GM21576 (cell line): Measurements from ENCODE around the gene PLA2G15.
"Not testable (repeated sequence)": the region's sequence is repeated elsewhere in the genome, so short reads cannot be mapped to it uniquely, and the experiment has no call there.

Experiments
- ATAC-seq: cut with Tn5 transposase; IDR thresholded peaks from one replicate; pipeline ENCODE4 v1.9.1; 2021; ENCODE audit warnings: mild to moderate bottlenecking, moderate library complexity; ENCODE audit not compliant: unreplicated experiment

Gene PLA2G15

DNA sequence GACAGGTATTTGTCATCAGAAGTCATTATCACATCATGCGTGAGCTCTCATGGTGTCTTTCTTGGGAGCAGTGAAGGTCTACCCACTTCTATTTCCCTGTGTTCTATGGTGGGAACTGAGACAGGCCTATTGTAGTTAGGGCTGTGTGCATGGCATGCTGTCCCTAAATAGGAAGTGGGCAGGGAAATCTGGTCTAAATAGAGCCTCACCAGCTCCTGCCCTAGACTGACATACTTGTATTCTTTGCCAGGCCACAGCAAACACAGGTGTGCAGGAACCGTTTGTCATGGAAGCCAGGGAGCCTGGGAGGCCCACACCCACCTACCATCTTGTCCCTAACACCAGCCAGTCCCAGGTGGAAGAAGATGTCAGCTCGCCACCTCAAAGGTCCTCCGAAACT, 29.3 kb downstream of the PLA2G15 start:
- no peak for ATAC-seq

DNA sequence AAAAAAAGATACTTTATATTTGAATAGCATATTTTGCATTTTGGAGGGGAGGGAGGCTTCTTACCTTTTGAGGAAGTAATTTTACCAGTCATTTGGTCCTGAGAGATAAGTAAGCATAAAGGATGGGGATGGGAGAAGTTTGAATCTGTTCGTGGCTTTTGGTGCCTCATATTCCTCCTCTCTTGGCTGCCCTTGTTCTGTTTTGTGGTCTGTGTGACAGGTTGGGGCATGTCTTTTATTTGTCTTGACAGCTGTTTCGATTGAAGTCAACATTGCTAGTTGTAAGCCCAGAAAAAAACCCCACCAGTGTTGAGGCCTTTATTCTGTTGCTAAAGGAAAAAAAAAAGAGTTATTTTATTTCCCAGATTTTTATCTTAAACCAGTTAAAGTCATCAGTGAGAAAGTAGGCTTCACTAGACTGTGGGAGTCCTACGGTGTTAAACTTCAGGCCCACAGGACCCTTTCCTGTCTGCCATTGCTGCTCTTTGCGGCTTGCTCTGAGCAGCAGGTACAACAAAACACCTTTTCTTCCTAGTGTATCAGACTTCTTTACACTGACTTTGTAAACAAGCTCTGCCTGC, 30.5 kb downstream of the PLA2G15 start:
- no peak for ATAC-seq

DNA sequence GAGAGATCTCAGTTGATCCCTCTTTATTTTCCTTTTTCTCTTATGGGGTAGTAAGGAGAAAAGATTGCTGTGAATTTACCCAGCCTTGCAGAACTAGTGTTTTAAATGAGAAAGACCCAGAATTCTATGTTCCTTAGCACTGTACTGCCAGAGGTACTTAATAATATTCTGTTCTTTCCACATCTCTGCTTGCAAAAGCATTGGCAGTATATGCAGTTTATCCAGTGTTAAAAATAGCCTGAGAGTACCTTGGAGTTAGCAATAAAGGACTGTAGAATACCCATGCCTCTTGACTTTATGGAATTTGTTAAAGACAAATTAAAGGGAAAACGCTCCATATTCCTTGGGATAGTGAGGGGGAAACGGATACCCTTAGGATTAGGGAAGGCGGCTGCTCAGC, 31.1 kb downstream of the PLA2G15 start:
- no peak for ATAC-seq

DNA sequence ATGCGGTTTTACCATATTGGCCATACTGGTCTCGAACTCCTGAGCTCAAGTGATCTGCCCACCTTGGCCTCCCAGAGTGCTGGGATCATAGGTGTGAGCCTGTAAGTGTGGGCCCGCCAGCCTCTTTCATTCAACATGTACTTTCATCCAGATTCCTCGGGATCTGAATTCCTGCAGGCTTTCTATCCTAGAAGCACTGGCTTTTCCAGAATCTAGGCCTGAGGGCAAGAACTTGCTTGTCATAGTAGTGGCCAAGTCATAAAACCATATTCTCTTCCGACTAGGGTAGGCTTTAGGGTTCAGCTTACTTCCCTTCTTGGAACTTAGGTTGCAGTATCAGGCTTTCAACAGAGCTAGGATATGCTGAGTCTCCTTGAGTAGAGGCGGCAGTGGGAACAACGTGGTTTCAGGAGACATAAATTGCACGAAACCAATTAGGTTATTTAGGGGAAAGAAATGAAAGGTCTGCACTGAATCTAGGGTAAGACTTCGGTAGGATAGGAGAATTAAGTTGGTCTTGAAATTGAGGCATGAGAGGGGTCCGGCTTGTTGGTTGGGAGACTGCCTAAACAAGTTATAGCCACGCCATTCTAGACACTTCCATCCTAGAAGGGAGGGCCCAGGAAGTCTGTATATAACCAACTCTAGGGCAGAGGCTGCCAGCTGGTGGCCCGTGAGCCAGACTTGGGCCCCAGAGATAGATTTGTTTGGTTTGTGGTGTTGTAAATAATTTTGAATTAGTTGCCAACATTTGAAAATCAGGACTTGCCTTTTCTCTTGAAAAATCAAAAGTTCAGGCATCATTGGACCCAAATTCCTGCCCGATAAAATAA, 34.8 kb downstream of the PLA2G15 start:
- ATAC-seq: no peak

DNA sequence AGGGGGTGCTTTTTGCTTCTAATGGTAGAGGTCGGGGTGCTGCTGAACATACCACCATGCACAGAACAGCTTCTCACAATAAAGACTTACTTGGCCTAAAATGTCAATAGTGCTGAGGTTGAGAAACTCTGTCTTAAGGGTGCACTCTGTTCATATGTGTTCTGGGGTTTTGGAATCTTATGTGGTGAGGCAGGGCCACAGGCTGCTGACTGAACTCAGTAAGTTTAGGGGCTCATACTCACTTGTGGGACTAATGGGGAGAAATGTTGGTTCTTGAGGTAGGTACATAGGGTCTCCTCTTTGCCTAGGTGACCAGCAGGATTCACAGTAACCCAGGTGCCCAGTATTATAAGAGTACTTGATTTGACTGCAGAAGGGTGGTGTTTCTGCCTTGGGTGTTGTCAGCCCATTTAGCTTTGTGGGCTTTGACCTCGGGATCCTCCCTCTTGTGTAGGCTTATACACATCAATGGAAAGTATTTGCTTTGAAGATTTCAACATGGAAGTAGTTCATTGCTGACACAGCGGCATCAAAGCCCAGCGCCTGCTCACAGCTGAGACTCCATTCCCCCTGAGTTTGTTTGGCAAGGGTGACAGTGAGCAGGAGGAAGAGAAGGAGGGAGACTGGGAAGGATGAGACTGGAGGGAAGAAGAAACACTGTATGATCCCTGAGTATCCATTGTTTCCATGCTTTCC, 36.3 kb downstream of the PLA2G15 start:
- no peak for ATAC-seq

DNA sequence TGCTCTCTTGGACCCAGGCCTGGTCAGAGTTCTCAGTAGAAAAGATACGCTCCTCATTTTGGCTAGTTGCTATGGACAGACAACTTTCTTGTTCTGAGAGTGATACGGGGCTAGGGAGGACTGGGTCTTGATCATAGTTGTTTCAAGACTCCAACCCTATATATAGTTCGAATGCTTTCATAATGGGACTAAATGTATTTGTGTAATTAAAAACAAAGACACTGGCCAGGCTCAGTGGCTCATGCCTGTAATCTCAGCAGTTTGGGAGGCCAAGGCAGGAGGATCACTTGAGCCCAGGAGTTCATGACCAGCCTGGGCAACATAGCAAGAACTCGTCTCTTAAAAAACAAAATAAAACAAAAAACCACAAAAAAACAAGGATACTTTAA, 36.9 kb downstream of the PLA2G15 start:
- no peak for ATAC-seq

DNA sequence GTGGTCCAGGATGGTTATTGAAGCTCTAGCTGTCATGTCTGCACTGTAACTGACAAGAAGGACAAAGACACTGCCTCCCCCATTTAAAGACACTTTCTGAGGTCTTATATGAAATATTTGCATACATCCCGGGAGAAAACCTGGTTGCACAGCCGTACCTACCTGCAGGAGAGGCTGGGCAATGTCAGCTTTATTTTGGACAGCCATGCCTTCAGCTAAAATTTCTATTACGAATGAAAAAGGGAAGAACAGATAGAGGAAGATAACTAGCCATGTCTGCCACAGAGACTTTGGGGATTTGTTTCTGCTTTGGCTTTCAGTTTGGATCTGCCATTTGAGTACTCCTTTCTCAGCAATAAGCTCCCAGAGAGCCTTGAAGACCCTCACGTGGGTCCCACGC, 38.2 kb downstream of the PLA2G15 start:
- ATAC-seq: no peak

DNA sequence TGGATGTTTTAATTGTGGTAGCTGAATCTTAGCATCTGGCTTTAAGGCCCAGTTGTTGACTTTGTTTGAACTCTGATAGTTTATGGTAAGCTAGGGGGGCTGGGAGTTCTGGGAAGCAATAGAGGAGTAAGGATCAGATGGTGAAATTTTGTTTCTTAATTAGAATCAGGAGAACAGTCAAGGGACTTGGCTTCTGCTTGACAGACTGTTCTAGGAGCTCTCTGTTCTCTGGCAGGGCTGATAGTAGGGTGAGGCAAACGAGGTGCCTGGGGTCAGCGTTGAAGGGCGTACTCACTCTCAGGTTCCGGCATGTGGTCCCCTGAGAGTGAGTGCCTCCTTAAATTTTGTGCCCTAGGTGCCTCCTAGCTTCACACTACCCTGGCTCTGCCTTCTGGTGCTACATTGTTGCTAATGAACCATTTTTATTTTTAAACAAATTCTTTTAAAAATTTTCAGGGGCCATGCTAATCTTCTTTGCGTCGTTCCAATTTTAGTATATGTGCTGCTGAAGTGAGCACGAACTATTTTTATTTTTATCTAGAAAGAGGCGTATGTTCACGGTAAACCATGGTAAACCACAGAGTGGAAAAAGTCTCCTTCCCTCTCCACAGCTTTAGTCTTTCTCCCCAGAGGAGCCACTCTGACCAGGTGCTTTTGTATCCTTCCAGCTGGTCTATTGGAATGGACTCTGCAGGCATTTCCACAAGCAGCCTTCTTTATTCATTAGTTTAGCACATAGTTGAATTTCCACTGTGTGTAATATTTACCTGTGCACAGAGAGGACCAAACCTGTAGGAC, 38.8 kb downstream of the PLA2G15 start:
- ATAC-seq: peak; percentile 30

DNA sequence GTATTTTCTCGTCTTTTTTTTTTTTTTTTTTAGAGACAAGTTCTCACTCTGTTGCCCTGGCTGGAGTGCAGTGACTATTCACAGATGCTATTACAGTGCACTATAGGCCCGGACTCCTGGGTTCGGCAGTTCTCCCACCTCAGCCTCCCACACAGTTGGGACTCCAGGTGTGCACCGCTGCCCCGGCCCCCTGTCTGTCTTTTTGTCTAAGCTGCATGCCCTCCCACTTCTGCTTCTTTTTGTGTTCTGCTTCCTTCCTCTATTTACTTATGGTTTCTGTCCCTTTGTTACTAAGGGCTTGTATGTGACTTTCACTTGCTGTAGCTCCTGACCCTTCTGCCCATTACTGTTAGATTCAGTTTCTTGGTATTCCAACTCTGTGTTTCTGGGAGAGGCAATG, 39.7 kb downstream of the PLA2G15 start:
- peak; percentile 46 for ATAC-seq

DNA sequence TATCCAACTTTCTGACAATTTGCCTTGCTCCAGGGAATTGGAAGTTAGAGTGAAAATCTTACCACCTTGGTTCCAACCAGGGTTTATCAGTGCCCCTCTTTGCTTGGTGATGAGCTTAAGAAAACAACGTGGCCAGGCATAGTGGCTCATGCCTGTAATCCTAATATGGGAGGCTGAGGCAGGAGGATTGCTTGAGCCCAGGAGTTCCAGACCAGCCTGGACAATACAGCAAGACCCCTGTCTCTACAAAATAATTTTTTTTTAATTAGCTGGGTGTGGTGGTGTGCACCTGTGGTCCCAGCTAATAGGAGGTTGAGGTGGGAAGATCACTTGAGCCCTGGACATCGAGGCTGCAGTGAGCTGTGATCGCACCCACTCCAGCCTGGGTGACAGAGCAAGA, 40.5 kb downstream of the PLA2G15 start:
- ATAC-seq: no peak

DNA sequence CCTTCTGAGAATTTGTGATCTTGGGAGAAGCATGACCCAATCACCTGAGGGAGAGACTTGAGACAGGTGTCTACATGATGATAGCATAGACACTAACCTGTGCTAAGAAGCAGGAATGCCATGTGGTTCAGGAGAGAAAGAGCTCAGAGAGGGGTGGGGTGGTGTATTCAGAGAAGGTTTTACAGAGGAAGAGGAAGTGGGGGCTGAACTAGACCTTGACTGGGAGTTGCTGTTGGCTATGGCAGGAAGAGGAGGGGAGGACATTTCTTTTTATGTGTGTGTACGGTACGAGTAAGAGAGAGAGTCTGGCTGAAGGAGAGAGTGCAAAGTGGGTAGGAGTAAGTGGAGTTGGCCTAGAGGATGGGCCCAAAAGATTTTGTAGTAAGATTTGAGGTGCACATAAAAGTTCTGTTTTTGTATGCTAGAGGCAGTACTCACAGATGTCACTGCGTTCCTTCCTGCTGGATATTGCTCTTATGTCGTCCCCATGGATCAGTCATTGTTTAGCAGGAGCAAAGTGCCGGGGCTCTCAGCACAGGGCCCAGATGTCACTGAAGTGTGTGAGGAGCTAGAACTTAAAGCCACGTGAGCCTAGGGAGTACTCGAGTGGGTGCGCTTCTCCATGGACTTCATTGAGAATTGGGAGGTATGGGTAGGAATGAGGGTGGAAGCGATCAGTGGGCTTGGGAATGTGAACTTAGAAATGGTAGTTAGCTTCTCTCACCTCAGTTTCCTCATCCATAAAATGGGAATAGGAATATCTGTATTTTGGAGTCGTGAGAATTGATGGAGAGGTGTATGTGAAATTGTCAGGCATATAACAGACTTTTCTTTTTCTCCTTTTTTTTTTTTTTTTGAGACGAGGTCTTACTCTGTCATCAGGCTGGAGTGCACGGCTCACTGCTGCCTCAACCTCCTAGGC, 41.2 kb downstream of the PLA2G15 start:
- no peak for ATAC-seq

DNA sequence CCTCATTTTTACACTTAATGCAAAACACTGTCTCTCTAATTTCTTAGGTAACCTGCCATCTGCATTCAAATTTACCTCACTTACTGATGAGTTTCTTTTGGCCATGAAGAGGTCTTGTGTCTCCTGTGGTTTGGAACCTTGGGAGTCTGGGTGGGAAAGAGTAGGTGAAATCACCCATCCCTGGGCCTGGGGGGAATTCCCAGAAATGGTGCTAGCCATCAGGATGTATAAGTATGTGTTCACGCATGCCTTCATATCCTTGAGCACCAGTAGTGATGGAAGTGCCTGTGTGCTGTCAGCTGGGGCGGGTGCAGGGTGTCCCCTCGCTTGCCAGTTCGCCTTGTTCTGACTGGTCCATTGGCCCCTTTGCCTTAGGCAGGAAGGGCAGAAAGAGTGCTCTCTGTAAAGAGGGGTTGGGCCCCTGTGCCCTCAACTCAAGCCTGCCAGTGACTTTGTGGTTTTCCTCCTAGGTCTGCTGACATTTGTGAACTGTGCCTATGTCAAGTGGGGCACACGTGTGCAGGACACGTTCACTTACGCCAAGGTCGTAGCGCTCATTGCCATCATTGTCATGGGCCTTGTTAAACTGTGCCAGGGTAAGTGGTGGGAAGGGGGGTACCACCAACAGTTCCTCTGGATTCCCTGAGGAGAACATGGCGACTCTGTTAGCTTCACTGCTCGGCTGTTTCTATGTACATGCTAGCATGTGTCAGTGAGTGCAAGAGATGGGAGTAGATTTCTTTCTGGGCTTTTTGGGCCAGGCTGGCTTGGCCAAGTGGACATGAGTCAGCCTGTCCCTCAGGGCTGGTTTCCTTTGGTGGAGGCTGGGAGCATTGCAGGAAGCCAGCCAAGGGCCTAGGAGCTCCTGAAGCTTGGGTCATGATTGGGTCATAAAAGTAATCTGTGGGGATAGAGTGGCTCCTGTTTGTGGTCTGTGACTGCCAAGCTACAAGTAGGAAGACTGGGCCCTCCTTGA, 42.4 kb downstream of the PLA2G15 start:
- ATAC-seq: no peak

DNA sequence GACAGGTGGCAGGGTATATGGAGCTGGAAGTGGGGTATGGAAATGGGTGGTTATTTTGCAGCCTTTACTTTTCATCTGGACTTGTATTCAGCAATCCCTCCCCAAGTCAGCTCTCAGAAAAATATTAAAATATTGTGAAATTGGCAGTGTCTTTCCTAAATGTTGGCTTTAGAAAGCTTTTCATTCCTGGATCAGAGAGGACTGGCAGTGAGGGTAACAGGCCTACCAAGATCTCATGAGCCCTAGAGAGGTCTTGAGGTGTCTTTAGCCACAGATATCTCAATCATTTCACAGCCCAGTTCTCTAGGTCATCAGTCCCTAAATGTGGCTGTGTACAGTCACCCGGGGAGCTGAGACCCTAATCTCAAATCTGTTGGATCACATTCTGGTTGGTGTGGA, 43.1 kb downstream of the PLA2G15 start:
- ATAC-seq: no peak

DNA sequence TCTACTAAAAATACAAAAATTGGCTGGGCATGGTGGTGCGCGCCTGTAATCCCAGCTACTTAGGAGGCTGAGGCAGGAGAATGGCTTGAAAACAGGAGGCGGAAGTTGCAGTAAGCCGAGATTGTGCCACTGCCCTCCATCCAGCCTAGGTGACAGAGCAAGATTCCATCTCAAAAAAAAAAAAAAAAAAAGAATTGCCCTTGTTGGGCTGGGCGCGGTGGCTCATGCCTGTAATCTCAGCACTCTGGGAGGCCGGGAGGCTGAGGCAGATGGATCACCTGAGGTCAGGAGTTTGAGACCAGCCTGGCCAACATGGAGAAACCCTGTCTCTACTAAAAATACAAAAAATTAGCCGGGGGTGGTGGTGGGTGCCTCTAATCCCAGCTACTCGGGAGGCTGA, 43.6 kb downstream of the PLA2G15 start:
- not testable (repeated sequence) for ATAC-seq

DNA sequence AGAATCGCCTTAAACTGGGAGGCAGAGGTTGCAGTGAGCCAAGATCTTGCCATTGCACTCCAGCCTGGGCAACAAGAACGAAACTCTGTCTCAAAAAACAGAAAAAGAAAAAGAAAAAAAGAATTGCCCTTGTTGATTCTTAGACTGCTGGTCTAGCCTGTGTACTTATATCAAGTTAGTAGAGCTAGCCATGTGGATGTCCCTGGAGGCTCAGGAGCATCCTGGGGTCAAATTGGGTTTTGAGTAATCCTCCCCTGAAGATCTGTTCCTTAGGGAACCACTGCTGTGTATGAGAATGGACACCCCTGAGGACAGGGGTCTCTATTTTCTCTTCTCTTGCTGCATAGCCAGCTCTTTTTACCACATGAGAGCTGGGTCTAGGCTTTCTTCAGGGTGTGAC, 44.0 kb downstream of the PLA2G15 start:
- ATAC-seq: no peak

DNA sequence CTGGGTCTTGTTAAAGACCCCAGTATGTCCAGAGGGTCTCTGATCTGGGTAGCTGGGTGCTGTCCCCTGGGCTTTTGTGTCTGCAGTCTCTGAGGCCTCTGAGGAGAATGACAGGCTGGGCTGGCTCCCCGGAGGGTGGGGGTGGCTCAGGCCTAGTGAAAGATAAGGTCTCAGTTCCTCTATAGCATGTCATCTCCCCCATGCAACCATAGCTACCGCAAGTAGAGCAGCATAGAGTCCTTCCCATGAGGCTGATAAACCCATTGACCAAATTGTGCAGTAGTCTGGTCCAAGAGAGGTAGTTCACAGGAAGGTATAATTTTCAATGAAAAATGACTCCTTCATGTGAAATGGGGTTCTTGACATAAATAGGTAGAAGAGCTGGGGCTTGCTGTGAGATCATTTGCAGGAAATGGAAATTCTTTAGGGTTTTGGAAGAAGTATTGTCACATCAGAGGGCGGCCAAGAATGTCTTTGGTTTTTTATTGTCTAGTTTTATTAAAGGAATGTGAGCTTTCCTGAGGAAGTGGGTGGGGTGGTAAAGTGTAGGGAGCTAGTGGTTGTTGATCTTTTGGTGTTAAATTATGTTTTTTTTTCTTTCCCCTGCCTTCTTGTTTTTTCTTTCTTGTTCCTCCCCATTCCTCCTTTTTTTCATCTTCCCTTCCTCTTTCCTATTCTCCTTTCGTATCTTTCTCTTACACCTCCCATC, 44.6 kb downstream of the PLA2G15 start:
- peak; percentile 76 for ATAC-seq

DNA sequence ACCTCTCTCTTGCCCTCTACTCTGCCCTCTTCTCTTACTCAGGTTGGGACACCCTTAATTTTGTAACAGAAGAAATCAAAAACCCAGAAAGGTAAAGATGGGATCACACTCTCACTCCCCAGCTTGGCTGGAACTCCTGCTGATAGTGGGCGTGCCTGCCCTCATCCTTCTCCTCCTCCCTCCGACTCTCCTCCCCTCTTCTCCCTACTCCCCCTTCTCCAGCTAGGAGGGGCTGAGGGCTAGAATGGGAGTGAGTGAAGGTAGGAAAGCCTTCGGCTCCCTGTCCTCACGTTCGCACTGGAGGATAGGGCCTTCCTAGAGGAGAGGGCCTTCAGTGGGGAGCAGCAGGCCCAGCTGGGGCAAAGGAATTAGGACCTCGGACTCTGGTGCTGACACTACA, 45.3 kb downstream of the PLA2G15 start:
- ATAC-seq: no peak

DNA sequence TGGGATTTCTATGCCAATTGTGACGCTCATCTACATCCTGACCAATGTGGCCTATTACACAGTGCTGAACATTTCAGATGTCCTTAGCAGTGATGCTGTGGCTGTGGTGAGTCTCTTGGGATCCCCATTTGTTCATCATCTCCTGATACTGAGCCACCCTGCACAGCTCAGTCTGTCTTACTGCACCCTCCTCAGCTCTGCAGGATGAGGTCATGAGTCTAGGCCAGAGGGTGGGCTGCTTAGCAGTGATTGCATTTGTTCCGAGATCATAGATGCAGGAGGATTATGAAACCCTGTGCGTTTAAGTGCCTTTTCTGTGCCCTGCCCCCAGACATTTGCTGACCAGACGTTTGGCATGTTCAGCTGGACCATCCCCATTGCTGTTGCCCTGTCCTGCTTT, 46.1 kb downstream of the PLA2G15 start:
- ATAC-seq: no peak
